Anterior cingulate cortex (tissue), 58 donors: ENCODE measurements around the gene MT1X.
A peak's percentile ranks its signal among the peaks of the same experiment; 100 is the strongest.
"Not testable (repeated sequence)": the region's sequence is repeated elsewhere in the genome, so short reads cannot be mapped to it uniquely, and the experiment has no call there.

Source experiments
- DNase-seq, 58 donors: peaks; one replicate each; lab custom pipeline; 2025; lab: John Stamatoyannopoulos, UW

MT1X gene

DNA sequence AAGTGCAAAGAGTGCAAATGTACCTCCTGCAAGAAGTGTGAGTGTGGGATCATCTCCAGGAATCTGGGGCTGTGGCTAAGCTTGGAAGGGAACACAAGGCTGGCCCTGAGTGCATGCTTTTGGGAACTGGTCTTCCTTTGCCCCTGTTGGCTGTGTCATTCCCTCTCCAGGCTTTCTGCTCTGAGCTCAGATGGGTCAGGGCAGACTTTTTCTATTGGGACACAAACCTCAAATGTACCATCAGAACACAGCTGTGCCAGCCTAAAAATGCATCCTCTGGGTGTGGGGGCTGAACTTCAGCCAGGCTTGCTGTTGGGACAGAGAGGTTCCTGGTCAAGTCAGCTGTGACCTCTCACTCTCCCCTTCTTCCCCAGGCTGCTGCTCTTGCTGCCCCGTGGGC lies 29.7 kb upstream of the MT1X start:
- DNase-seq = no peak

DNA sequence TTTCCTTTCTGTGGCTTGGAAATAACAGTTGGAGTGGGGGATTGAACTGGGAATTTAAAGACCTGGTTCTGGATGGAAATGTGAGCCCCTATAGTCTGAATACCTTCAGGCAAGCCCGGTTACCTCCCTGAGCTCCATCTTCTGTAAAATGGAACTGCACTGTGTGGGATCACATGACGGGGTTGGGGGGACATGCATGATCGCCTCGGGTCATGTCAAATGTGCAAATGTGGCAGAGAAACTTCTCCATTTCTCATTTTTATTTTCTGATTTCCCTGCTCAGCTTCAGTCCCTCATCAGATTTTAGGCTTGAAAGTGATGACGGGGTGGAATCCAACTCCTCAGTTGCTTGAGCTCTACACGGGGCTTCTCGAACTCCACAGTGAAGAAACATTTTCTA lies 29.1 kb upstream of the MT1X start:
- no peak for DNase-seq

DNA sequence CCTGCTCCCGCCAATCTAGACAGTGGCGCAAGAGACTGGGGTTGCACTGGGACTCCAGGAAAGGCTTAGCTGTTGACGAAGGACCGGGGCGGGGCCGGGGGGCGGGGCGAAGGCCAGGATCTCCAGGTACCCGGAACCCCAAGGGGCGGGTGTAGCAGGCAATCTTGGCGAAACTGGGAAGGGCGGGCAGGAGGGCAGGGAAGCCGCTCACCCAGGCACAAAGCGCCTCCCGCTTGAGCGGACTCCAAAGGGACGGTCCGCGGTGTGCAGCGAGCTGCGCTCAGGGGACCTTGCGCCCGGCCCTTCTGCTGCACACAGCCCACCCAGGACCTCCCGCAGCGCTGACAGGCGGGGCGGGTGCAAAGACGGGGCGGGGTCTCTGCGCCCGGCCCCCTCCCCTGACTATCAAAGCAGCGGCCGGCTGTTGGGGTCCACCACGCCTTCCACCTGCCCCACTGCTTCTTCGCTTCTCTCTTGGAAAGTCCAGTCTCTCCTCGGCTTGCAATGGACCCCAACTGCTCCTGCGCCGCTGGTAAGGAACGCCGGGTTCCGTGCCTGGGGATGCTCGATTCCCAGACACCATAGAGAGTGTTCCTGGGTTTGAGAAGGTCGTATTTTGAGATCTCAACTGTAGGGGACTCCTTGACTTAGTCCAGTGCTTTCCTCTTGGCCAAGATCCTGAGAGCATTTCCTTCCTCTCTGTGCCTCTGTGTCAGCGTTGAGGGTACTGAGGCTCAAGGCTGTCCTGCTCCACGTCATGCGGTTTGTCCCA lies 24.5 kb upstream of the MT1X start, which contains the start of gene MT1F:
MT1F (plus strand) TSS at position 405 of the 772 bp plus-strand sequence; CDS start at position 505, 100 bp downstream.
- peak in 38 of 58 donors; percentile 9 to 68 (median 40) for DNase-seq

DNA sequence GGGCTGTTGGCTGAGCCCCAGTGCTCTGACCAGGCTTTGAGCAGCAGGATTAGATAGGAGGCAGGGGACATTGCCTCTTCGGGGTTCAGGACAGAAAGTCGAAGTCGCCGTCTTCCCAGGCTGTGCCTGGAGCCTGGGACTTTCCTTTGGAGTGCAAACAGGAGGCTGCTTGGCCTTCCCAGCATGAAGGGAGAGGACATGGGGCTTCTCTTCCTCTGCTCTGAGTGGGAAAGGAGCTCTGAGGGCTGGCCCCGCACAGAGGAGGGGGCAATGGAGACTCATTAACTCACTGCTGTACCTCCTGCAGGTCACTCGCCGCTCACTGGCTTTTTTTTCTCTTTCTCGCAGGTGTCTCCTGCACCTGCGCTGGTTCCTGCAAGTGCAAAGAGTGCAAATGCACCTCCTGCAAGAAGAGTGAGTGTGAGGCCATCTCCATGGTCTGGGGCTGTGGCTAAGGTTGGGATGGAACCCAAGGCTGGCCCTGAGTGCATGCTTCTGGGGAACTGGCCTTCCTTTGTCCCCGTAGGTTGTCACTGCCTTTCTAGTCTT lies 23.9 kb upstream of the MT1X start:
- peak in 3 of 58 donors; percentile 11 to 46 (median 22) for DNase-seq

DNA sequence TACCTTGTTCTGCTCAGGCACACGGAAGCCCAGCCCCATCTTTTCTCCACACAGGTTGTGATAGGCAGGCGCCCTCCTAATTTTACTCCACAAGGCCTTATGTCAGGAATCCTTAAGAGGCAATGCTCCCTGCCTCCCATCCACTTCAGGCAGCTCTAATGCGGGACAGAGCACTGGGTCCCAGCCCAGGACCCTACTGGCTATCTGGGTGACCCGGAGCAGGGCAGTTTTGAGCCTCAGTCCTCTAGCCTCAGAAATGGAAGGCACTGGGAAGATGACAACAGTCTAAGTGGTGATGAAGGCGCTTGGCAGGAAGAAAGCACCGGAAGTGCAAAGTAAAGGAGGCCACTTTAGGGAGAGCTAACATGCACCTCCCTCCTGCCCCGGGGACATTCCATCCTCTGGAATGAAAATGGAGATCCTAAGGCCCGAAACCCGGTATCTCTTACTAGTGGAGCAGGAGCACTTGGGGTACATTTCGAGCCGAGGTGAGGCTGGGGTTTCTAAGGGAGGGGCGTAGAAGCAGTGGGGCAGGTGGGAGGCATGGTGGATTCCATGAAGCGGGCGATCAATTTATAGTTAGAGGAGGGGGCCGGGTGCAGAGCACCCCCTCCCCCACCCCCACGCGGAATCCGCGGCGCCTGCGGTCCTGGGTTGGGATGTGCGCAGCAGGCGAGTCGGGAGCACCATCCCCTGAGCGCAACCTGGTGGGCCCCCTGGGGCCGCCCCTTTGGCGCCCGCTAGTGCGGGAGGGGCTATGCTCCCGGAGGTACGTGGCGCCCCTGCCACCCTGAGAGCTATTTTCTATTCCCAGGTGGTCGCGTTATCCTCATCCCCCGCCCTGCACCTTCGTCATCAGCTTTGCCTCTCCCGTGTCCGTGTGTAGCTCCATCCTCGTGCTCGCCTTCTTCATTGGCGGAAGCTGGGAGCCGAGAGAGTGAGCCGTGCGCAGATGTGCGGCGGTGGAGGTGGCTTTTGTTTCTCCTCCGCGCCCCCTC lies 19.6 kb upstream of the MT1X start:
- peak in 3 of 58 donors; percentile 6 to 25 (median 11) for DNase-seq

DNA sequence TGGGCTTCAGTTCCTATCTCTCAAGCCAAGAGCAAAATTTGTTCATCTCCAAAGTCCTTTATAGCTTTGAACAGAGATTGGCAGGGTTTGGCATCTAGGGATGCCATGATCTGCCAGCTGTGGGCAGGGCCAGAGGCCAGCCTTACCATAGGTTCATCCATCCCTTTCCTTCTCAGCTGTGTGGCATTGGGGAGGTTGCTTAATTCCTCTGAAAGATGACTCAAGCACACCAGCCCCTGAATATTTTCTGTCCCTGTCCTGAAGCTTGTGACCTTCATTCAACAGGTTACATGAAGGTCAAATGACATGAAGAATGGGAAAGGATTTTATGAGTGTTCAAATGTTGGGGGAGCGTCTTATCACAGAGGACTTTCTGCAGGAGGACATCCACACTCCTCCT lies 17.8 kb upstream of the MT1X start:
- DNase-seq = no peak

DNA sequence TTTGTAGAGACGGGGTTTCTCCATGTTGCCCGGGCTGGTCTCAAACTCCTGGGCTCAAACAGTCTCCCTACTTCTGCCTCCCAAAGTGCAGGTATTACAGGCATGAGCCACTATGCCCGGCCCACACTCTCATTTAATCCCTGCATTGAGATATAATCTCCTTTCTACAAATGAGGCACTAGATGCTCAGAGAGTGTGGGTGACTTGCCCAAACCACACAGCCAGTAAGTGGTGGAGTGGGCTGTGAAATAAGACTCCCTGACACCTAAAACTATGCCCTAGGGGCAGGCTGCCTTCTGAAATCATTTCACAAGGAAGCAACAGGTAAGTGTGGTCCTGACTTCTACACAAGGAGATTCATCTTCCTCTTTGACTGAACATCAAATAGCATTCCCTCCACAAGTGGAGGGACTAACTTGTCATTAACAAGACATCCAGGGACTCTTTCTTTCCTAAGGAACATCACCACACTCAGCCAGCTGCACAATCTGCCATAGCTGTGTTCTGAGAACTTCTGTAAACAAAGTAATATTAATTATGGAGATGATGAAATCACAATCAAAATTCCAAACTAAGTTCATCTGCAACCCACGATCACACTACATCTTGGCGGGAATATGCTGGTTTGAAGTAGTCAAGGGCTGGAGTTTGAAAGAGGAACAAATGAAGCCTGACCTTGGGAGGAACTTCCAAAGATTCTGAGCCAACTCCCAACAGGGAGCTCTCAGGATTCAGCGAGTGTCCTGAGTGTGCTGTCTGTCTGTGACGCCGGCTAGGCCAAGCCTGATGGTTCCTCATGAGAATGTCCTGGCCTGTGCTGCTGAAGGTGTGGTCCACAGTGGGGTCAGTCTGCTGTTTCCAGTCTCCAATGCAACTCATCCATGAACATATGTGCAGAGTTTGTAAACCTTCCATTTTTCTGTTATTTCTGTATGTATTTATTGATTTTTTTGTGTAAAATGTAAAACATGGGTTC lies 16.7 kb upstream of the MT1X start:
- DNase-seq = not testable (repeated sequence)

DNA sequence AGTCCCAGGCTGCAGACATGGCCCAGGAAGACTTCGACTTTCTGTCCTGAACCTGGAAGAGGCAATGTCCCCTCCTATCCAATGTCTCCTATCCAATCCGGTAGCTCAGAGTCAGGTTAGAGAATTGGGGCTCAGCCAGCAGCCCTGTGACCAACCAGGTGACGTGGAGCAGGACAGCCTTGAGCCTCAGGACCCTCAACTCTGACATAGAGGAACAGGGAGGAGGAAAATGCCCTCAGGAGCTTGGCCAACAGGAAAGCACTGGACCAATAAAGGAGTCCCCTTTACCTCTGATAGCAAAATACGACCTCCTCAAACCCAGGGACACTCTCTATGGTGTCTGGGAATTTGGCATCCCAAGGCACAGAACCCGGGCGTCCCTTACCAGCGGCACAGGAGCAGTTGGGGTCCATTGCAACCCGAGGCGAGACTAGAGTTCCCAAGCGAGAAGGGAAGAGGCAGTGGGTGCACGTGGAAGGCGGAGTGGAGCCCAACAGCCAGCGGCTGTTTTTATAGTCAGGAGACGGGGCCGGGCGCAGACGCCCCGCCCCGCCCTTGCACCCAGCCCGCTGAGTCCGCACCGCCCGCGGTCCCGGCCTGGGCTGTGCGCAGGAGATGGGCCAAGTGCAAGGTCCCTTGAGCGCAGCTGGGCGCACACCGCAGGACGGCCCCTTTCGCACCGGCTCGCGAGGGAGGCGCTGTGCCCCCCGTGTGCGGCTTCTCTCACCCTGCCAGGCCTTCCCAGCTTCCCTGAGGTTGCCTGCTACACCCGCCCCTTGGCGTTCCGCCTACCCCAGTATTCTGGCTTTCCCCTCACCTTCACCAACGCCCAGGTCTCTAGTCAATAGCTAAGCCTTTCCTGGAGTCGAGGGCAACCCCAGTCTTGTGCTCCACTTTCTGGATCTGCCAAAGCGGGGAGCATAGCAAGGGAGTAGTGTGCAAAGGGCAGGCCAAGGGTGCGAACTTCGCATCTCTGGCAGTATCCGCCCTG lies 14.4 kb upstream of the MT1X start, which contains the start of gene MT1G:
MT1G (minus strand) TSS at position 485 of the 991 bp plus-strand sequence; CDS start at position 413, 72 bp downstream.
- peak in 22 of 58 donors; percentile 15 to 55 (median 30) for DNase-seq

DNA sequence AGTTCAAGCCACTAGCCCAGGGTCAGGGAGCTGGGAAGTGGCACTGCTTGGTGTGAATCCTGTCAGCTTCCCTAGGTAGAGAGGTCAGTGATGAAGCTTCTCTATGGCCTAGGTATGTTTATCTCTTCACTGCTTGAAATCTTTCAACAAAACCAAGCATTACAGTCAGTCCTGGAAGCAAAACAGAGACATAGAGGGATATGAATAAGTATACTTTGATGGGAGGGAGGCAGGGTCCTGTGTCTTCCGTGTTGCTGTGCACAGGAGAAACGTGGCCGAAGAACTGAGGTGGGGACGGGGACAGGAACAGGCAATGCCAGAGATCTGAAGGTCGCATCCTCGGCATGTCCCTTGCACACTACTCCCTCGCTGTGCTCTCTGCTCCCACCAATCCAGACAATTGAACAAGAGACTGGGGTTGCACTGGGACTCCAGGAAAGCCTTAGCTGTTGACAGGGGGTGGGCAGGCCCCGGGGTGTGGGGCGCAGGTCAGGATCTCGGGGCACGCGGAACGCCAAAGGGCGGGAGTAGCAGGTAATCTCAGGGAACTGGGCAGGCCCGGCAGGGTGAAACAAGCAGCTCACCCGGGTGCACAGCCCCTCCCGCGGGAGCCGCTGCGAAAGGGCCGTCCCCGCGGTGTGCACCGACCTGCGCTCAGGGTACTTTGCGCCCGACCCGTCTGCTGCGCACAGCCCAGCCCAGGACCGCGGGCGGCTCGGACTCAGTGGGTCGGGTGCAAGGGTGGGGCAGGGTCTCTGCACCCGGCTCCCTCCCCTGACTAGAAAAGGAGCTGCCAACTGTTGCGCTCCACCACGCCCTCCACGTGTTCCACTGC lies 13.0 kb upstream of the MT1X start, which contains the start of gene MT1H:
MT1H (plus strand) TSS at position 810 of the 835 bp plus-strand sequence. CDS start 71 bp downstream, outside the sequence.
- no peak for DNase-seq

DNA sequence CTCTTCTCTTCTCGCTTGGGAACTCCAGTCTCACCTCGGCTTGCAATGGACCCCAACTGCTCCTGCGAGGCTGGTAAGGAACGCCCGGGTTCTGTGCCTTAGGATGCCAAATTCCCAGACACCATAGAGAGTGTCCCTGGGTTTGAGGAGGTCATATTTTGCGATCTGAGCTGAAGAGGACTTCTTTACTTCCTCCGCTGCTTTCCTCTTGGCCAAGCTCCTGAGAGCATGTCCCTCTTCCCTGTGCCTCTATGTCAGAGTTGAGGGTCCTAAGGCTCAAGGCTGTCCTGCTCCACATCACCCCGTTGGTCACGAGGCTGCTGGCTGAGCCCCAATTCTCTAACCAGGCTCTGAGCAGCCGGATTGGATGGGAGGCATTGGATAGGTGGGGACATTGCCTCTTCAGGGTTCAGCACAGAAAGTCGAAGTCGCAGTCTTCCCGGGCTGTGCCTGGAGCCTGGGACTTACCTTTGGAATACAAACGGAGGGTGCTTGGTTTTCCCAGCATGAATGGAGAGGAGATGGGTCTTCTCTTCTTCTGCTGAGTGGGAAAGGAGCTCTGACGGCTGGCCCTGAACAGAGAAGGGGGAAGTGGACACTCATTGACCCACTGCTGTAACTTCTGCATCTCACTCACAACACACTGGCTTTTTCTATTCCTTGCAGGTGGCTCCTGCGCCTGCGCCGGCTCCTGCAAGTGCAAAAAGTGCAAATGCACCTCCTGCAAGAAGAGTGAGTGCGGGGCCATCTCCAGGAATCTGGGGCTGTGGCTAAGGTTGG lies 12.2 kb upstream of the MT1X start:
- no peak for DNase-seq

DNA sequence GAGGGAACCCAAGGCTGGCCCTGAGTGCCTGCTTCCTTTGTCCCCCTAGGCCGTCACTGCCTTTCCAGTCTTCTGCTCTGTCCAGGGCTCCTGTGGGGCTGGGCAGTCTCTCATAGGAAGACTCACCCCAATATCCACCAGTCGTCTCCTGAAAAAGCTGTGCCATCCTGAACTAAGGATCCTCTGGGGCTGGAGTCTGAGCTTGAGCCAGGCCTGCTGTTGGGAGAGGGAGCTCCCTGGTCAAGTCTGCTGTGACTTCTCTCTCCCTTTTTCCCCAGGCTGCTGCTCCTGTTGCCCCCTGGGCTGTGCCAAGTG lies 11.7 kb upstream of the MT1X start:
- no peak for DNase-seq

DNA sequence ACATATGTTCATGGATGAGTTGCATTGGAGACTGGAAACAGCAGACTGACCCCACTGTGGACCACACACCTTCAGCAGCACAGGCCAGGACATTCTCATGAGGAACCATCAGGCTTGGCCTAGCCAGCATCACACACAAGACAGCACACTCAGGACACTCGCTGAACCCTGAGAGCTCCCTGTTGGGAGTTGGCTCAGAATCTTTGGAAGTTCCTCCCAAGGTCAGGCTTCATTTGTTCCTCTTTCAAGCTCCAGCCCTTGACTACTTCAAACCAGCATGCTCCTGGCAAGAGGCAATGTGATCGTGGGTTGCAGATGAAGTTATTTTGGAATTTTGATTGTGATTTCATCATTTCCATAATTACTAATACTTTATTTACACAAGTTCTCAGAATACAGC lies 10.6 kb upstream of the MT1X start:
- DNase-seq = not testable (repeated sequence)

DNA sequence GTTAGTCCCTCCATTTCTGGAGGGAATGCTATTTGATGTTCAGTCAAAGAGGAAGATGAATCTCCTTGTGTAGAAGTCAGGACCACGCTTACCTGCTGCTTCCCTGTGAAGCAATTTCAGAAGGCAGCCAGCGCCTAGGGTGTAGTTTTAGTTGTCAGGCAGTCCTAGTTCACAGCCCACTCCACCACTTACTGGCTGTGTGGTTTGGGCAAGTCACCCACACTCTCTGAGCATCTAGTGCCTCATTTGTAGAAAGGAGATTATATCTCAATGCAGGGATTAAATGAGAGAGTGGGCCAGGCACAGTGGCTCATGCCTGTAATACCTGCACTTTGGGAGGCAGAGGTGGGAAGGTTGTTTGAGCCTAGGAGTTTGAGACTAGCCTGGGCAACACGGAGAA lies 10.1 kb upstream of the MT1X start:
- DNase-seq = not testable (repeated sequence)

DNA sequence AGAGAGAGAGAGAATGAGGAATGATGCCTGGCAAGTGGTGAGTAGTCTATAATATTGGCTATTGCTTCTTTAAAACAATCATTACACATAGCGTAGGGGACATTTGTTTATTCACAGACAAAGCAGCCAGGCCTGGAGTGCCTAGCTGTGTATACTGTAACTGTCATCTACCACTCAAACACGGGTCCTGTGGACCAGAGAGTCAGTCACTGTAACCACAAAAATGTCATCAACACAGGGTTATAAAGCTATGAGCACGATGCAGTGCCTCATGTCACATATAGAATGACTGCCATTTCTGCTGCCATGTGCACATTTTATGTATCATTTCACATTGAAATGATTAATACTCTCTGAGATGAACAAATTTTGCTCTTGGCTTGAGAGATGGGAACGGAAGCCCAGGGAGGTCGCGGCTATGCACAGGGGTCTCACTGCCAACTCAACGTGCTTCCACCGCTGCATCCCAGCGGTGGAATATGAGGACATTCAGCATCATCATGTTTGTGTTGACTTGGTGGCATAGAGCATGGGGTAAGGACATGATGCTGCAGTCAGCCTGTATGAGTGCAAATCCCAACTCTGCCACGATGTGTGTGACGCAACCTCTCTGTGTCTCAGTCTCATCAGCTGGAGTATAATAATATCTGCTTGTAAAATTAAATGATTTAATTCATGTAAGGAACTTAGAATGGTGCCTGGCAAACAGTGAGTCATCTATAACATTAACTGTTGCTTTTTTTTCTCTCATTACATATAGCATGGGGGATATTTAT lies 9.3 kb upstream of the MT1X start:
- no peak for DNase-seq

DNA sequence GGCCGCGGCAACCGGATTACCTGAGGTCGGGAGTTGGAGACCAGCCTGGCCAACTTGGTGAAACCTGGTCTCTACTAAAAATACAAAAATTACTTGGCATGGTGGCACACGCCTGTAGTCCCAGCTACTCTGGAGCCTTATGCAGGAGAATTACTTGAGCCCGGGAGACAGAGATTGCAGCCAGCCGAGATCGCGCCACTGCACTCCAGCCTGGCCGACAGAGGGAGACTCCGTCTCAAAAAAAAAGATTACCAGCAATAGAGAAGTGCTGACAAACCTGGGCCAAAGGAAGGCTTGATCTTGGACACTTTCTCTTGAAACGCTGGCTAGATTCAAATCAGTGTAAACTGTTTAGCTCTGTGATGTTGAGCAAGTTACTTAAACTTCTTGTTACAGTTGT lies 8.3 kb upstream of the MT1X start:
- DNase-seq = peak in 4 of 58 donors; percentile 12 to 39 (median 16)

DNA sequence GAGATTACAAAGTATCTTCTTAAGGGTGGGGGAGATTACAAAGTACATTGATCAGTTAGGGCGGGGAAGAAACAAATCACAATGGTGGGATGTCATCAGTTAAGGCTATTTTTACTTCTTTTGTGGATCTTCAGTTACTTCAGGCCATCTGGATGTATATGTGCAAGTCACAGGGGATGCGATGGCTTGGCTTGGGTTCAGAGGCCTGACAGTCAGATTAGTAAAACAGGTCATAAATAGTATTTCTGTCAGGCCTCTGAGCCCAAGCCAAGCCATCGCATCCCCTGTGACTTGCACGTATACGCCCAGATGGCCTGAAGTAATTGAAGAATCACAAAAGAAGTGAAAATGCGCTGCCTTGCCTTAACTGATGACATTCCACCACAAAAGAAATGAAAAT lies 7.7 kb upstream of the MT1X start:
- not testable (repeated sequence) for DNase-seq
